Measurements from ENCODE around the gene FTCDNL1.

The FTCDNL1 gene

GRCh38 chr2:199850718-199851500, at the start of gene FTCDNL1:
Gene FTCDNL1, minus strand, starts transcription at chr2:199851192. Its CDS starts 2,230 bp downstream, at chr2:199848962.
- DNase-seq = peak; percentile 55 to 93 (median 84)
- intact Hi-C loops (cut with DNase I) = loop anchor here (5.0 to 10.0 kb wide), 3 partner anchors 54 to 386 kb away; no protein-coding TSS in a partner anchor

- DNase-seq = no peak
- intact Hi-C loops (cut with DNase I) = no loop called here
These were observed 45.6 kb upstream of the FTCDNL1 start for GRCh38 chr2:199896617-199897016.

GRCh38 chr2:199895406-199895805, 44.4 kb upstream of the FTCDNL1 start:
- no peak for DNase-seq
- intact Hi-C loops (cut with DNase I) = no loop called here

GRCh38 chr2:199883474-199884212, 32.7 kb upstream of the FTCDNL1 start:
- intact Hi-C loops (cut with DNase I) = no loop called here
- DNase-seq = no peak

GRCh38 chr2:199882667-199883066, 31.7 kb upstream of the FTCDNL1 start:
- DNase-seq = no peak
- intact Hi-C loops (cut with DNase I) = no loop called here

- no peak for DNase-seq
- intact Hi-C loops (cut with DNase I) = no loop called here
These were observed 24.4 kb upstream of the FTCDNL1 start for GRCh38 chr2:199875400-199875799.

- DNase-seq = no peak
- intact Hi-C loops (cut with DNase I) = no loop called here
These were observed 23.2 kb upstream of the FTCDNL1 start for GRCh38 chr2:199874209-199874608.

GRCh38 chr2:199870581-199870980, 19.6 kb upstream of the FTCDNL1 start:
- intact Hi-C loops (cut with DNase I) = no loop called here

GRCh38 chr2:199869653-199870052, 18.7 kb upstream of the FTCDNL1 start:
- intact Hi-C loops (cut with DNase I) = no loop called here
- no peak for DNase-seq

More at GRCh38 chr2:199870581-199870980, 19.6 kb upstream of the FTCDNL1 start:
- no peak for DNase-seq

- DNase-seq = no peak
- intact Hi-C loops (cut with DNase I) = no loop called here
These were observed 18.2 kb upstream of the FTCDNL1 start for GRCh38 chr2:199869227-199869541.

GRCh38 chr2:199868431-199869226, 17.6 kb upstream of the FTCDNL1 start:
- DNase-seq = no peak
- intact Hi-C loops (cut with DNase I) = no loop called here

- intact Hi-C loops (cut with DNase I) = no loop called here
- DNase-seq = no peak
These were observed 14.9 kb upstream of the FTCDNL1 start for GRCh38 chr2:199865905-199866304.

GRCh38 chr2:199862788-199863187, 11.8 kb upstream of the FTCDNL1 start:
- intact Hi-C loops (cut with DNase I) = no loop called here
- DNase-seq = no peak

- intact Hi-C loops (cut with DNase I) = no loop called here
- peak in 1 of 42 donors; percentile 32 for DNase-seq
These were observed 10.3 kb upstream of the FTCDNL1 start for GRCh38 chr2:199861132-199861774.

GRCh38 chr2:199855812-199856211, 4.8 kb upstream of the FTCDNL1 start:
- intact Hi-C loops (cut with DNase I) = loop anchor here (5.0 to 10.0 kb wide), 3 partner anchors 49 to 391 kb away; no protein-coding TSS in a partner anchor
- no peak for DNase-seq

GRCh38 chr2:199851883-199852282, 891 bp upstream of the FTCDNL1 start:
- intact Hi-C loops (cut with DNase I) = loop anchor here (5.0 to 10.0 kb wide), 3 partner anchors 53 to 387 kb away; no protein-coding TSS in a partner anchor
- DNase-seq = peak in 1 of 42 donors; percentile 20

- intact Hi-C loops (cut with DNase I) = loop anchor here (5.0 to 10.0 kb wide), 3 partner anchors 53 to 387 kb away; no protein-coding TSS in a partner anchor
- peak in 1 of 42 donors; percentile 7 for DNase-seq
These were observed 464 bp upstream of the FTCDNL1 start for GRCh38 chr2:199851501-199851810.

- intact Hi-C loops (cut with DNase I) = loop anchor here (5.0 to 10.0 kb wide), 3 partner anchors 53 to 385 kb away; no protein-coding TSS in a partner anchor
- DNase-seq = no peak
These were observed 724 bp downstream of the FTCDNL1 start for GRCh38 chr2:199850218-199850717.
